DND-41 (cell line): Measurements from ENCODE around the gene TMF1.

Experiments
- CTCF ChIP-seq: IDR thresholded peaks from 2 replicates; pipeline ENCODE4 v1.5.1; 2012; ENCODE audit warnings: borderline replicate concordance, low read length, moderate library complexity, mild to moderate bottlenecking; ENCODE audit not compliant: poor library complexity, severe bottlenecking; ENCODE audit errors: extremely low read depth
- EZH2 ChIP-seq: IDR thresholded peaks from 3 replicates; pipeline ENCODE4 v1.6.1; 2012; ENCODE audit warnings: borderline replicate concordance, low read depth, mild to moderate bottlenecking, moderate library complexity, low read length, inconsistent platforms; ENCODE audit not compliant: severe bottlenecking

- no peak for TF ChIP-seq CTCF
- TF ChIP-seq EZH2 = no peak
Measured at GRCh38 chr3:69099576-69099975, 47.4 kb upstream of the TMF1 start.
